ENCODE measurements around the gene C5orf15.

DNA sequence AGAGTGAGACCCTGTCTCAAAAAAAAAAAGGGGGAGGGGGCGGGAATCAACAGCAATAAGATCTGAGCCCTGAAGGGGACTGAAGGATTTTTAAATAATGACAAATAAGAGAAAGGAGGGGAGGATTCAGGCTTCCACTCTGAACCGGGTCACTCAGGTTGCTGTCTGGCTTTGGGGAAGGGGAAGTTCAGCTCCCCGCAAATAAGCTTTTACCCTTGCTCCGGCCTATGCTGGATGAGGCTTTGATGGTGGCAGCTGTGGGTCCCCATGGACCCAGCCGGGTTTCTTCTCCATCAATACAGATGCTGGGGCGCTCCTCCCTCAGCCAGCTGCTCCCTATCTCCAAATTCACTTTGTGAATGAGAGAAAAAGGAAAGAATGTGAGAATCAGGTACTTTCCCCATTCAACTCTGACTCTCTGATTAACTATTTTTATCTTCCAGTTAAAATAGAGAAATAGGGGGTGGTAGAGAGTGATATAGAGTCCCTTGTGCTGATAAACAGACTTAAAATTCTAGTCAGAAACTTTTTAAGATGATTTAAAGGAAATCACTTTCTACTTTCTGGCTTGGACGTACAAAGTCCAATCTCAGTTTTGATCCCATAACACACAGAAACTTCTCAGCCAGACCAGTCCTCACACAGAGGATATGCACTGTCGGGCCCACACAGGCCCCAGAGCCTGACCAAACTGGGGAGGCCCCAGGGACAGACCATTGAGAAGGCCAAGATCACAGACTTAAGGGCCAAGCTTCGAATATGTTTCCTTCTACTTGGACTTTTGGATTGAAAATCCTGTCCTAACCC, 39.6 kb downstream of the C5orf15 start:
- no peak for TF ChIP-seq CTCF (IDR thresholded peaks at IDR 0.05)
- no peak for TF ChIP-seq POLR2A (IDR thresholded peaks at IDR 0.05)
